Measurements from ENCODE around the gene ALDH1A3.

Gene ALDH1A3

DNA sequence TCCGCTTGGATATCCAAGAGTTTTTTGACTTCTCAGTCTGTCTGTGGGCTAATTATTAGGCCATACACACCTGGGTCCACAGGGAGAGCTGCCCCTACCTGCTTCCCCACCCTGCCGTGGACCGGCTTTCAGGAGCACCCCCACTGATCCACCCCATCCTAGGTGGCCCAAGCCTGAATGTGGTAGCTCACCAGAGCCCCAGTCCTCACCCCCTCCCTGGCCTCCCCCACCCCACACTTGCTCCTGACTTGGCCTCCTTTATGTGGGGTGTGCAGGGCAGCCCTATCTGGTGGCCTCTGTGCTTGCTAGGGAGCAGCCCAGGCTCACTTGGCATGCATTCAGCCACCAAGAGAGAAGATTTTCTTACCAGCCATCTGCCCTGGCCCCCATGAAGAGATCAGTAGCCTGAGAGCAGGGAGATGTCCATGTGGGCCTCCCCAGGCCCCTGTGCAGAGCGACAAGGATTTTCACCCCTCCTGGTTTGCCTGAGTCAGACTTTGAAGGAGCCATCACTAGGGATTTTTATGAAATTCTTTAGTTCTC lies 50.7 kb downstream of the ALDH1A3 start:
- TF ChIP-seq JUND (IDR thresholded peaks at IDR 0.05; ENCODE audit: low read depth): no peak
- in situ Hi-C loops (cut with HindIII; ENCODE audit: low pct_unique_long_range_greater_than_20kb, low sequenced_read_pairs): no loop called here
- DNase-seq (ENCODE audit: low read depth in 1 of 2, low spot score in 1 of 2): no peak

DNA sequence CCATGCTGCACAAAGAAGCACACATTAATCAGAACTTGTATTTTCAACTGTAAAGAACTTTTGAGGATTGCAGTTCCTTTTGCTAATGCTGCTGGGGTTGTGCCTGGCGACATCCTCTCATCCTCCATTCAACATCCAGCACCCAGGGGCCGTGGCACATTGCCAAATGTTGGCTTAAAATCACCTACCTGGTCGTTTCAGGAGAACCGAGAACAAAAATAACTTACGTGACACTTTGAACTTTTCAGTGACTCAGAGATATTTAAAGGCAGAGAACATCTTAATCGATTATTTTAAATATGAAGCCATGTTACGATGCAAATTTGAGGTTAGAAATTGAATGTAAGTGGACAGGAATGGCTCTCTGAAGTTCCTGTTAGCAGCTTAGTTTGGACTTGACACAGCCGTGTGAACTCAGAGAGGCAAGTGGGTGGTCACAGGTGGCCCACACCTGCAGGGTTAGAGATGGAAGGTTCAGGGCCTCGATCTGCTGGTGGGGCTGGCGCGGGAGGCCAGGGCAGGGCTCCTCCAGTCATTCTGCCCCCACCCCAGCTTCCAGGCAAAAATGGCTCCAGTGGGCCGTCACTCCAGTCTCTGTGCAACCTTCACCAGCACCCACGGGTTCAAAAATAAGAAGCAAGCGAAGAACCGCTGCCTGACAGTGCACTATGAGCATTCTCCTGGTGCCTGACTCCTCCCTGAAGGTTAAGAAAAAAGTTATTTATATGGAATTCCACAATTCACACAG lies 51.7 kb downstream of the ALDH1A3 start:
- in situ Hi-C loops (cut with HindIII; ENCODE audit: low pct_unique_long_range_greater_than_20kb, low sequenced_read_pairs): no loop called here
- DNase-seq (ENCODE audit: low read depth in 1 of 2, low spot score in 1 of 2): no peak
- no peak for TF ChIP-seq JUND (IDR thresholded peaks at IDR 0.05; ENCODE audit: low read depth)

- DNase-seq (ENCODE audit: low read depth in 1 of 2, low spot score in 1 of 2): no peak
- in situ Hi-C loops (cut with HindIII; ENCODE audit: low pct_unique_long_range_greater_than_20kb, low sequenced_read_pairs): no loop called here
- TF ChIP-seq JUND (IDR thresholded peaks at IDR 0.05; ENCODE audit: low read depth): no peak
Measured at GRCh38 chr15:100932676-100933348, 53.2 kb downstream of the ALDH1A3 start.

GRCh38 chr15:100934166-100934565 lies 54.5 kb downstream of the ALDH1A3 start:
- in situ Hi-C loops (cut with HindIII; ENCODE audit: low pct_unique_long_range_greater_than_20kb, low sequenced_read_pairs): no loop called here
- no peak for DNase-seq (ENCODE audit: low read depth in 1 of 2, low spot score in 1 of 2)
- TF ChIP-seq JUND (IDR thresholded peaks at IDR 0.05; ENCODE audit: low read depth): no peak

GRCh38 chr15:100934726-100935125 lies 55.1 kb downstream of the ALDH1A3 start:
- in situ Hi-C loops (cut with HindIII; ENCODE audit: low pct_unique_long_range_greater_than_20kb, low sequenced_read_pairs): no loop called here
- DNase-seq (ENCODE audit: low read depth in 1 of 2, low spot score in 1 of 2): peak in 1 of 2 experiments; percentile 38

GRCh38 chr15:100937171-100937570 lies 57.5 kb downstream of the ALDH1A3 start:
- no peak for TF ChIP-seq JUND (IDR thresholded peaks at IDR 0.05; ENCODE audit: low read depth)
- in situ Hi-C loops (cut with HindIII; ENCODE audit: low pct_unique_long_range_greater_than_20kb, low sequenced_read_pairs): no loop called here
- DNase-seq (ENCODE audit: low read depth in 1 of 2, low spot score in 1 of 2): no peak

More at GRCh38 chr15:100934726-100935125, 55.1 kb downstream of the ALDH1A3 start:
- TF ChIP-seq JUND (IDR thresholded peaks at IDR 0.05; ENCODE audit: low read depth): no peak

- TF ChIP-seq JUND (IDR thresholded peaks at IDR 0.05; ENCODE audit: low read depth): no peak
- in situ Hi-C loops (cut with HindIII; ENCODE audit: low pct_unique_long_range_greater_than_20kb, low sequenced_read_pairs): no loop called here
- no peak for DNase-seq (ENCODE audit: low read depth in 1 of 2, low spot score in 1 of 2)
Measured at GRCh38 chr15:100939791-100940190, 60.2 kb downstream of the ALDH1A3 start.

GRCh38 chr15:100940767-100941379 lies 61.2 kb downstream of the ALDH1A3 start:
- no peak for TF ChIP-seq JUND (IDR thresholded peaks at IDR 0.05; ENCODE audit: low read depth)
- in situ Hi-C loops (cut with HindIII; ENCODE audit: low pct_unique_long_range_greater_than_20kb, low sequenced_read_pairs): no loop called here
- DNase-seq (ENCODE audit: low read depth in 1 of 2, low spot score in 1 of 2): no peak

DNA sequence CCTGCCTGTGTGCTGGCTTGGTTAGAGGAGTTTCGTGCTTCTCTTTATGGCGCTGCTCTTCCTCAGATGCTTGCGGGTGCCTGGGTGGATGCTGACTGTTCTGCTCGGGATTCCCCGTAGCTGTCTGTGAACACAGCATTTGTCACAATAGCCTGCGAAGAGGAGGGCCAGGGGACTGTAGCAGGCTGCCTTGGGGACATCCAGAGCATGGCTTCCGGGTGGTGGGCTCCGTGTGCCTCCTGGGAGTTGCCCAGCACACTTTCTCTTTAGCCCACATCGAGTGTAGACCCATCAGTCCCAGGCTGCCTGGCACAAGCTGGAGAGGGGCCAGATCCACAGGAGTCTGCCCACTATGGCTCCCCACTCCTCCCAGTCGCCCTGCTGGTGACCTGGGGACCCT lies 61.9 kb downstream of the ALDH1A3 start:
- no peak for DNase-seq (ENCODE audit: low read depth in 1 of 2, low spot score in 1 of 2)
- in situ Hi-C loops (cut with HindIII; ENCODE audit: low pct_unique_long_range_greater_than_20kb, low sequenced_read_pairs): no loop called here
- TF ChIP-seq JUND (IDR thresholded peaks at IDR 0.05; ENCODE audit: low read depth): no peak

DNA sequence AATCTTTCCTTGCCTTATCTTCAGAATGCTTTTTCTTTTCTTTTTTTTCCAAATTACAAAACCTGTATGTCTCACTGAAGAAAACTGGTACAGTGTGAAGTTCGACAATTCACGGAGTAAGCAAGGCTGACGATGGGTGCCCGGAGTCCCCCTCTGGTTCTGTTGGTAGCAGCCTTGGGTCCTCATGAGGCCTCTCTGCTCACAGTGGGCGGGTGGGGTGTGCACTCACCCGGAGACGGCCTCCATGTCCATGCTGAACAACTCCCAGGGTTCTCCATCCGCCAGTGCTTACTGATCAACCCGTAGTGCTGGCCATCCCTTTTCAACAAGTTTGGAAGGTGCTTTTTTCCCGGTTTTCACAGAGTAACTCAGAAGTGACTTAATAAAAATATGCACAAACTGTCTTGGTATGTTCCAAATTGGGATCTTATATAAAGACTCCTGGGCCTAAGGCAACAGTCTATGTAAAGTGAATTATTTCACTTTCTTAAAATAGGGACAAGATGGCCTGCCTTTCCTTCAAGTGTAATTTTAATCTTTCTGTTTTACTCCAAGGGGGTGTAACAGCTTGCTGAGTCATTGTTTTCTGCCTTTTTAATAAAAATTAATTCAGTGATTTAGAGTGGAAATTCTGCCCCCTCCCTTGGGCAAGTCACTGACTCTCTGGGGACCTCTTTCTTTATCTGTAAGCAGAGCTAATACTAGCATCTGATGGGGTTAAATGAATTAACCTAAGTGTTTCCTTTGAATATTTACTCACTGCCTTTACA lies 63.2 kb downstream of the ALDH1A3 start:
- TF ChIP-seq JUND (IDR thresholded peaks at IDR 0.05; ENCODE audit: low read depth): no peak
- DNase-seq (ENCODE audit: low read depth in 1 of 2, low spot score in 1 of 2): no peak
- in situ Hi-C loops (cut with HindIII; ENCODE audit: low pct_unique_long_range_greater_than_20kb, low sequenced_read_pairs): no loop called here

- in situ Hi-C loops (cut with HindIII; ENCODE audit: low pct_unique_long_range_greater_than_20kb, low sequenced_read_pairs): no loop called here
- TF ChIP-seq JUND (IDR thresholded peaks at IDR 0.05; ENCODE audit: low read depth): no peak
- DNase-seq (ENCODE audit: low read depth in 1 of 2, low spot score in 1 of 2): no peak
Measured at GRCh38 chr15:100944244-100944895, 64.7 kb downstream of the ALDH1A3 start.

GRCh38 chr15:100944986-100945385 lies 65.4 kb downstream of the ALDH1A3 start:
- DNase-seq (ENCODE audit: low read depth in 1 of 2, low spot score in 1 of 2): no peak
- in situ Hi-C loops (cut with HindIII; ENCODE audit: low pct_unique_long_range_greater_than_20kb, low sequenced_read_pairs): no loop called here
- no peak for TF ChIP-seq JUND (IDR thresholded peaks at IDR 0.05; ENCODE audit: low read depth)

Data from T47D (cell line).